ENCODE data around the gene CPSF6. TPM values are rescaled to one million over a fixed set of nuclear protein-coding genes. Genes with fewer than 3 reads are reported as not detected.
"Not testable (repeated sequence)": the region's sequence is repeated elsewhere in the genome, so short reads cannot be mapped to it uniquely, and the experiment has no call there.

The CPSF6 gene
- total RNA-seq, 1 donor from 2014 or later = 34.4 TPM

GRCh38 chr12:69262264-69262974 lies 23.1 kb downstream of the CPSF6 start:
- no peak overlapping the region for H3K27ac ChIP-seq
- no peak overlapping the region for H3K4me3 ChIP-seq
- intact Hi-C loops (cut with DNase I) = loop anchor here (10.0 kb wide), 1 partner anchor 108 kb away; no protein-coding TSS in a partner anchor
- no peak for DNase-seq (ENCODE audit: extremely low spot score in 2 of 2)
- peaks cover 0 to 63% of the 10 kb centered on the region in 2 donors for H3K36me3 ChIP-seq
- no peaks in the 10 kb centered on the region for H3K9me3 ChIP-seq
- TF ChIP-seq POLR2AphosphoS5 (IDR thresholded peaks at IDR 0.05; ENCODE audit: insufficient read depth in 1 of 2, low read depth in 1 of 2) (no peak), POLR2A (IDR thresholded peaks at IDR 0.05) (no peak)
- TF ChIP-seq, protein P1, sequence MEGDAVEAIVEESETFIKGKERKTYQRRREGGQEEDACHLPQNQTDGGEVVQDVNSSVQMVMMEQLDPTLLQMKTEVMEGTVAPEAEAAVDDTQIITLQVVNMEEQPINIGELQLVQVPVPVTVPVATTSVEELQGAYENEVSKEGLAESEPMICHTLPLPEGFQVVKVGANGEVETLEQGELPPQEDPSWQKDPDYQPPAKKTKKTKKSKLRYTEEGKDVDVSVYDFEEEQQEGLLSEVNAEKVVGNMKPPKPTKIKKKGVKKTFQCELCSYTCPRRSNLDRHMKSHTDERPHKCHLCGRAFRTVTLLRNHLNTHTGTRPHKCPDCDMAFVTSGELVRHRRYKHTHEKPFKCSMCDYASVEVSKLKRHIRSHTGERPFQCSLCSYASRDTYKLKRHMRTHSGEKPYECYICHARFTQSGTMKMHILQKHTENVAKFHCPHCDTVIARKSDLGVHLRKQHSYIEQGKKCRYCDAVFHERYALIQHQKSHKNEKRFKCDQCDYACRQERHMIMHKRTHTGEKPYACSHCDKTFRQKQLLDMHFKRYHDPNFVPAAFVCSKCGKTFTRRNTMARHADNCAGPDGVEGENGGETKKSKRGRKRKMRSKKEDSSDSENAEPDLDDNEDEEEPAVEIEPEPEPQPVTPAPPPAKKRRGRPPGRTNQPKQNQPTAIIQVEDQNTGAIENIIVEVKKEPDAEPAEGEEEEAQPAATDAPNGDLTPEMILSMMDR (IDR thresholded peaks at IDR 0.05) = no peak
- no peaks in the 10 kb centered on the region for H3K4me1 ChIP-seq
- H3K27me3 ChIP-seq = no peaks in the 10 kb centered on the region

DNA sequence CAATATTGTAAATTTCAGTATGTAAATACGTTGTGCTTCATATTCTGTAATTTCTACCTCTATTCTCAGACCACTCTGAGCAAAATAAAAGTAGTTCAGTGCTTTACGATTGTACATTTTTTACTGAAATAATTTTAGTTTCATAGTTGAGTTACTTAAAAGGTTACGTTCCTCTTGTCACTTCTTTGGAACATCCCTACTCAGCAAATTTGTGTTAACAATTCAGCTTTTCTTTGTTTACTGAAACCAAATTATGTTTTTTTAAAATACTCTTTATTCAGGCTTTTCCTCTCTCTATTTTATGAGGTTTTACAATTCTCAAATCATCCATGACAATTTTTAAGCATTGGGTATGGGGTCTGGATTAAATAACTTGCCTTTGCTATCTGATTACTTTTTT lies 25.8 kb downstream of the CPSF6 start:
- intact Hi-C loops (cut with DNase I) = loop anchor here (10.0 kb wide), 1 partner anchor 110 kb away; no protein-coding TSS in a partner anchor
- Histone ChIP-seq H3K4me3 (no peak overlapping the region), H3K27me3 (no peaks in the 10 kb centered on the region), H3K9me3 (no peaks in the 10 kb centered on the region), H3K4me1 (no peaks in the 10 kb centered on the region), H3K36me3 (peaks cover 0 to 48% of the 10 kb centered on the region in 2 donors), H3K27ac (no peak overlapping the region)
- no peak for DNase-seq (ENCODE audit: extremely low spot score in 2 of 2)
- TF ChIP-seq POLR2A (IDR thresholded peaks at IDR 0.05) (no peak), POLR2AphosphoS5 (IDR thresholded peaks at IDR 0.05; ENCODE audit: insufficient read depth in 1 of 2, low read depth in 1 of 2) (no peak)
- TF ChIP-seq, protein P1 (IDR thresholded peaks at IDR 0.05) = no peak

DNA sequence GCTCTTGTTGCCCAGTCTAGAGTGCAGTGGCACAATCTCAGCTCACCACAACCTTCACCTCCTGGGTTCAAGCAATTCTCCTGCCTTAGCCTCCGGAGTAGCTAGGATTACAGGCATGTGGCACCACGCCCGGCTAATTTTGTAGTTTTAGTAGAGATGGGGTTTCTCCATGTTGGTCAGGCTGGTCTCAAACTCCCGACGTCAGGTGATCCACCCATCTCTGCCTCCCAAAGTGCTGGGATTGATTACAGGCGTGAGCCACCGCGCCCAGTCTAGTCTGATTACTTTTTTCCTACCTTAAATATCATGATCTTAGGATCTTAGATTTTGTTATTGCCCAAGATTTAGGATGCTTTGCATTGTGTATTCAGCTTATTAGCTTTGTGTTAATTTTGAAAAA lies 26.3 kb downstream of the CPSF6 start:
- H3K36me3 ChIP-seq = peaks cover 0 to 48% of the 10 kb centered on the region in 2 donors
- not testable (repeated sequence) for H3K27ac ChIP-seq; H3K4me3 ChIP-seq; H3K27me3 ChIP-seq; H3K4me1 ChIP-seq; H3K9me3 ChIP-seq; DNase-seq (ENCODE audit: extremely low spot score in 2 of 2)
- intact Hi-C loops (cut with DNase I) = loop anchor here (10.0 kb wide), 1 partner anchor 111 kb away; no protein-coding TSS in a partner anchor

DNA sequence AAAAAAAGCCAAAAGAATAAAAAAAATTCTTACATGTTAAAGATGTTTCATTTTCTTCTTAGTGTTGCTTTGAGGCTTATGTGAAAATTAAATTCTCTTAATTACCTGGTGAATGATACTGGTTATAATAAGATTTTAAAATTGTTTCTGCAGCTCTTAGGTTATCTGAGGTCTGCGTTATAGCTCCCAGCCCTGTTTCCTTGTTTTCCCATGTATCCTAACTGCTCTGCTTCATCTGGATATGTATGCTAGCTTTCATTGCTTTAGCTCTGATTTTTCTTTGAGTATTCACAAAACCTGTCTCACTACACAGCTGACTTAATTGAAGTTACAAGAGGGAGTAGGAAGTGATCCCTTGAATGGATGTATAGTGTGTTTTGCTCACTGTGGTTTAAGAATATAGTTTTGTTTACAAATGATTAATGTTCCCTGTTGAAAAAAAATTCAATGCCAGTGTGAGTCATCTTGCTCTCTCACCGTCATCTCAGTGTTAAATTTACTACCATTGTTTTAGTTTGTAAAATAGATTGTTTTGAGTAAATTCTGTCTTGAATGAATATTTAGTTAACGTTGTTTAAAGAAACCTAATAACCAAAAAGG lies 26.8 kb downstream of the CPSF6 start:
- TF ChIP-seq POLR2A (IDR thresholded peaks at IDR 0.05) (no peak), POLR2AphosphoS5 (IDR thresholded peaks at IDR 0.05; ENCODE audit: insufficient read depth in 1 of 2, low read depth in 1 of 2) (no peak)
- TF ChIP-seq, protein P1 (IDR thresholded peaks at IDR 0.05) = no peak
- no peak for DNase-seq (ENCODE audit: extremely low spot score in 2 of 2)
- Histone ChIP-seq H3K4me3 (no peak overlapping the region), H3K36me3 (peaks cover 0 to 44% of the 10 kb centered on the region in 2 donors), H3K27ac (no peak overlapping the region), H3K4me1 (no peaks in the 10 kb centered on the region), H3K27me3 (no peaks in the 10 kb centered on the region), H3K9me3 (no peaks in the 10 kb centered on the region)
- intact Hi-C loops (cut with DNase I) = loop anchor here (10.0 kb wide), 1 partner anchor 111 kb away; no protein-coding TSS in a partner anchor

- intact Hi-C loops (cut with DNase I) = loop anchor here (10.0 kb wide), 1 partner anchor 115 kb away; no protein-coding TSS in a partner anchor
- TF ChIP-seq, protein P1 (IDR thresholded peaks at IDR 0.05) = no peak
- no peak for TF ChIP-seq POLR2A (IDR thresholded peaks at IDR 0.05)
- TF ChIP-seq POLR2AphosphoS5 (IDR thresholded peaks at IDR 0.05; ENCODE audit: insufficient read depth in 1 of 2, low read depth in 1 of 2) = no peak
- H3K36me3 ChIP-seq = peaks cover 0 to 18% of the 10 kb centered on the region in 2 donors
Observed at GRCh38 chr12:69269736-69270135, 30.4 kb downstream of the CPSF6 start.

More at GRCh38 chr12:69269736-69270135, 30.4 kb downstream of the CPSF6 start:
- H3K27ac ChIP-seq = no peak overlapping the region
- no peak for DNase-seq (ENCODE audit: extremely low spot score in 2 of 2)
- H3K4me1 ChIP-seq = no peaks in the 10 kb centered on the region
- no peak overlapping the region for H3K4me3 ChIP-seq
- H3K27me3 ChIP-seq = no peaks in the 10 kb centered on the region
- H3K9me3 ChIP-seq = no peaks in the 10 kb centered on the region
